Neural cell (in vitro differentiated cells): ENCODE results near the gene VWF.

Experiments
- CTCF ChIP-seq: fragments of 450-650 bp; IDR thresholded peaks from 2 replicates; pipeline ENCODE4 v1.5.1; 2014; ENCODE audit warnings: antibody characterized with exemption, mild to moderate bottlenecking, moderate library complexity; ENCODE audit not compliant: poor library complexity, severe bottlenecking
- EP300 ChIP-seq: fragments of 450-650 bp; conservative IDR thresholded peaks from 2 replicates; pipeline ENCODE4 v1.6.1; 2014; ENCODE audit warnings: antibody characterized with exemption, mild to moderate bottlenecking, moderate library complexity; ENCODE audit not compliant: poor library complexity, severe bottlenecking
- POLR2AphosphoS5 ChIP-seq: IDR thresholded peaks from 2 replicates; pipeline ENCODE4 v1.6.1; 2012
- SMC3 ChIP-seq: fragments of 450-650 bp; conservative IDR thresholded peaks from 2 replicates; pipeline ENCODE4 v1.6.1; 2014; ENCODE audit warnings: antibody characterized with exemption, mild to moderate bottlenecking, moderate library complexity; ENCODE audit not compliant: poor library complexity
- TAF1 ChIP-seq: IDR thresholded peaks from 2 replicates; pipeline ENCODE4 v1.6.1; 2012; ENCODE audit warnings: low read depth

- no peak for TF ChIP-seq CTCF
- TF ChIP-seq POLR2AphosphoS5, result no peak
- no peak for TF ChIP-seq TAF1
- TF ChIP-seq SMC3, result no peak
- no peak for TF ChIP-seq EP300
Observed at GRCh38 chr12:5902736-5903135, 221.7 kb downstream of the VWF start.
